Measurements from ENCODE around the gene FADS6.

The FADS6 gene

GRCh38 chr17:74925242-74925641 lies 31.8 kb upstream of the FADS6 start:
- H3K36me3 ChIP-seq (ENCODE audit: control insufficient read depth, low read depth, low read length) = no peaks in the 10 kb centered on the region
- H3K27ac ChIP-seq (ENCODE audit: low read length) = no peak overlapping the region
- no peak overlapping the region for H3K4me3 ChIP-seq (ENCODE audit: low read length)
- H3K27me3 ChIP-seq (ENCODE audit: control insufficient read depth, insufficient read depth, low read length) = peaks cover 79% of the 10 kb centered on the region
- no peak overlapping the region for H3K9ac ChIP-seq (ENCODE audit: low read length)
- H3K9me3 ChIP-seq (ENCODE audit: control insufficient read depth, low read depth, low read length) = no peaks in the 10 kb centered on the region
- peaks cover 7% of the 10 kb centered on the region for H3K4me1 ChIP-seq (ENCODE audit: control insufficient read depth, low read depth, low read length)

- peaks cover 79% of the 10 kb centered on the region for H3K27me3 ChIP-seq (ENCODE audit: control insufficient read depth, insufficient read depth, low read length)
- no peak within 1 kb of the TSS for H3K9ac ChIP-seq (ENCODE audit: low read length)
- no peaks in the 10 kb centered on the region for H3K36me3 ChIP-seq (ENCODE audit: control insufficient read depth, low read depth, low read length)
- H3K9me3 ChIP-seq (ENCODE audit: control insufficient read depth, low read depth, low read length) = no peaks in the 10 kb centered on the region
- H3K4me3 ChIP-seq (ENCODE audit: low read length) = peak within 1 kb of the TSS; percentile 52
- H3K27ac ChIP-seq (ENCODE audit: low read length) = no peak within 1 kb of the TSS
- H3K4me1 ChIP-seq (ENCODE audit: control insufficient read depth, low read depth, low read length) = peaks cover 7% of the 10 kb centered on the region
Measured at GRCh38 chr17:74924250-74924948, 31.0 kb upstream of the FADS6 start, which contains the start of gene OTOP2. Gene OTOP2, plus strand, starts transcription at chr17:74924273. Its CDS starts 360 bp downstream, at chr17:74924633.

GRCh38 chr17:74923538-74924249 lies 30.3 kb upstream of the FADS6 start:
- Histone ChIP-seq H3K4me1 (ENCODE audit: control insufficient read depth, low read depth, low read length) (peaks cover 7% of the 10 kb centered on the region), H3K9me3 (ENCODE audit: control insufficient read depth, low read depth, low read length) (no peaks in the 10 kb centered on the region), H3K36me3 (ENCODE audit: control insufficient read depth, low read depth, low read length) (no peaks in the 10 kb centered on the region), H3K9ac (ENCODE audit: low read length) (no peak overlapping the region), H3K4me3 (ENCODE audit: low read length) (peak overlapping the region; percentile 52), H3K27me3 (ENCODE audit: control insufficient read depth, insufficient read depth, low read length) (peaks cover 74% of the 10 kb centered on the region), H3K27ac (ENCODE audit: low read length) (no peak overlapping the region)

- H3K4me1 ChIP-seq (ENCODE audit: control insufficient read depth, low read depth, low read length) = peaks cover 7% of the 10 kb centered on the region
- H3K27me3 ChIP-seq (ENCODE audit: control insufficient read depth, insufficient read depth, low read length) = peaks cover 66% of the 10 kb centered on the region
- no peak within 1 kb of the TSS for H3K9ac ChIP-seq (ENCODE audit: low read length)
- H3K36me3 ChIP-seq (ENCODE audit: control insufficient read depth, low read depth, low read length) = no peaks in the 10 kb centered on the region
- peak within 1 kb of the TSS; percentile 52 for H3K4me3 ChIP-seq (ENCODE audit: low read length)
- H3K27ac ChIP-seq (ENCODE audit: low read length) = no peak within 1 kb of the TSS
- no peaks in the 10 kb centered on the region for H3K9me3 ChIP-seq (ENCODE audit: control insufficient read depth, low read depth, low read length)
Measured at GRCh38 chr17:74922694-74923537, 29.5 kb upstream of the FADS6 start, which contains the start of gene USH1G. Gene USH1G, minus strand, starts transcription at chr17:74923255. Its CDS starts 182 bp downstream, at chr17:74923073.

- H3K4me1 ChIP-seq (ENCODE audit: control insufficient read depth, low read depth, low read length) = peaks cover 7% of the 10 kb centered on the region
- peaks cover 59% of the 10 kb centered on the region for H3K27me3 ChIP-seq (ENCODE audit: control insufficient read depth, insufficient read depth, low read length)
- no peak overlapping the region for H3K4me3 ChIP-seq (ENCODE audit: low read length)
- H3K9me3 ChIP-seq (ENCODE audit: control insufficient read depth, low read depth, low read length) = no peaks in the 10 kb centered on the region
- H3K9ac ChIP-seq (ENCODE audit: low read length) = no peak overlapping the region
- no peak overlapping the region for H3K27ac ChIP-seq (ENCODE audit: low read length)
- no peaks in the 10 kb centered on the region for H3K36me3 ChIP-seq (ENCODE audit: control insufficient read depth, low read depth, low read length)
Measured at GRCh38 chr17:74922172-74922571, 28.7 kb upstream of the FADS6 start.

- Histone ChIP-seq H3K36me3 (ENCODE audit: control insufficient read depth, low read depth, low read length) (no peaks in the 10 kb centered on the region), H3K9ac (ENCODE audit: low read length) (no peak overlapping the region), H3K27ac (ENCODE audit: low read length) (no peak overlapping the region), H3K4me1 (ENCODE audit: control insufficient read depth, low read depth, low read length) (peaks cover 7% of the 10 kb centered on the region), H3K9me3 (ENCODE audit: control insufficient read depth, low read depth, low read length) (no peaks in the 10 kb centered on the region), H3K27me3 (ENCODE audit: control insufficient read depth, insufficient read depth, low read length) (peaks cover 55% of the 10 kb centered on the region), H3K4me3 (ENCODE audit: low read length) (no peak overlapping the region)
Measured at GRCh38 chr17:74921769-74922168, 28.3 kb upstream of the FADS6 start.

- H3K9me3 ChIP-seq (ENCODE audit: control insufficient read depth, low read depth, low read length) = no peaks in the 10 kb centered on the region
- H3K4me3 ChIP-seq (ENCODE audit: low read length) = no peak overlapping the region
- peaks cover 49% of the 10 kb centered on the region for H3K27me3 ChIP-seq (ENCODE audit: control insufficient read depth, insufficient read depth, low read length)
- H3K4me1 ChIP-seq (ENCODE audit: control insufficient read depth, low read depth, low read length) = peaks cover 7% of the 10 kb centered on the region
- no peak overlapping the region for H3K9ac ChIP-seq (ENCODE audit: low read length)
- H3K36me3 ChIP-seq (ENCODE audit: control insufficient read depth, low read depth, low read length) = no peaks in the 10 kb centered on the region
- no peak overlapping the region for H3K27ac ChIP-seq (ENCODE audit: low read length)
Measured at GRCh38 chr17:74921026-74921681, 27.7 kb upstream of the FADS6 start.

GRCh38 chr17:74920642-74921025 lies 27.2 kb upstream of the FADS6 start:
- Histone ChIP-seq H3K27ac (ENCODE audit: low read length) (no peak overlapping the region), H3K27me3 (ENCODE audit: control insufficient read depth, insufficient read depth, low read length) (peaks cover 44% of the 10 kb centered on the region), H3K9me3 (ENCODE audit: control insufficient read depth, low read depth, low read length) (no peaks in the 10 kb centered on the region), H3K9ac (ENCODE audit: low read length) (no peak overlapping the region), H3K36me3 (ENCODE audit: control insufficient read depth, low read depth, low read length) (no peaks in the 10 kb centered on the region), H3K4me3 (ENCODE audit: low read length) (no peak overlapping the region), H3K4me1 (ENCODE audit: control insufficient read depth, low read depth, low read length) (peaks cover 7% of the 10 kb centered on the region)

- Histone ChIP-seq H3K9ac (ENCODE audit: low read length) (no peak overlapping the region), H3K4me3 (ENCODE audit: low read length) (no peak overlapping the region), H3K27ac (ENCODE audit: low read length) (no peak overlapping the region), H3K4me1 (ENCODE audit: control insufficient read depth, low read depth, low read length) (peaks cover 7% of the 10 kb centered on the region), H3K36me3 (ENCODE audit: control insufficient read depth, low read depth, low read length) (no peaks in the 10 kb centered on the region), H3K27me3 (ENCODE audit: control insufficient read depth, insufficient read depth, low read length) (peaks cover 40% of the 10 kb centered on the region), H3K9me3 (ENCODE audit: control insufficient read depth, low read depth, low read length) (no peaks in the 10 kb centered on the region)
Measured at GRCh38 chr17:74920306-74920620, 26.8 kb upstream of the FADS6 start.

GRCh38 chr17:74919440-74920305 lies 26.2 kb upstream of the FADS6 start:
- no peak overlapping the region for H3K9ac ChIP-seq (ENCODE audit: low read length)

More at GRCh38 chr17:74919440-74920305, 26.2 kb upstream of the FADS6 start:
- H3K27me3 ChIP-seq (ENCODE audit: control insufficient read depth, insufficient read depth, low read length) = peaks cover 34% of the 10 kb centered on the region
- H3K27ac ChIP-seq (ENCODE audit: low read length) = no peak overlapping the region
- no peaks in the 10 kb centered on the region for H3K36me3 ChIP-seq (ENCODE audit: control insufficient read depth, low read depth, low read length)
- H3K4me3 ChIP-seq (ENCODE audit: low read length) = no peak overlapping the region
- H3K4me1 ChIP-seq (ENCODE audit: control insufficient read depth, low read depth, low read length) = peaks cover 7% of the 10 kb centered on the region
- no peaks in the 10 kb centered on the region for H3K9me3 ChIP-seq (ENCODE audit: control insufficient read depth, low read depth, low read length)
